GM10266 (cell line): Measurements from ENCODE around the gene DPP10.

ENCODE experiments used
- DNase-seq: peaks from one replicate; pipeline ENCODE4 v3.0.0; 2012; ENCODE audit errors: extremely low spot score
- TF ChIP-seq, protein P1 (sequence below): IDR thresholded peaks from 2 replicates; pipeline ENCODE4 v1.5.1; 2012; ENCODE audit warnings: mild to moderate bottlenecking, low read depth; ENCODE audit not compliant: control insufficient read depth, insufficient read depth; ENCODE audit errors: missing control alignments

The DPP10 gene

DNA sequence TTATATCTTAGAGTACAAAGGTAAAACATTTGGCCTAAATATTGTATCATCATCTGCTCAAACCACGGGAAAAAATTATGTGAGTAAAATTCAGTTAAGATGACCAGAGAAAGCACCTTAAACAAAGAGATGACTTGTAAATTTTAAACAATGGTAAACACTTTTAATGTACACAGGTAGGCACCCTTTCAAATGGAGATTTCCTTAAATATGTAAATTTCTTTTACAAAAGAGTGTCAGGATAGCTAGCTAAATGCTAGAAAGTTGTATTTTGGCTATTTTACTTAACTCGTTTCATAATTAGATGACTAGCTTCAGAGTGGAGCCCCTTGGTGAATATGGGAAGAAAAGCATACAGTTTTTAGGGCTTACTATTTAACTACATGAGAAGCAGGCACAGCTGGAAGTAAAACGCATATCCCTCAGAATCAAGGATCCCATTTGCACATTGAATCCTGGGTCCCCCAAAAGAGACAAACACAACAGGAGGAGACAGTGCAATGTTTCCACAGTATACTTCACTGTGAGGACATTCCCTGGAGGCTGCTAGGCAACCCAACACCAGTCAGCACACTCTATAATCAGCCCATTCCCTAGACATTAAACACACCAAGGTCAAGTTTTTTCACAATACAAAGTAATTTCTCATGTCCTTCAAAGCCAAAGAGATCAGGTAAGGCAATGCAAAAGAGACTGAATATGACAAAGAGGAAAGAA lies 1154.4 kb downstream of the DPP10 start:
- TF ChIP-seq, protein P1, sequence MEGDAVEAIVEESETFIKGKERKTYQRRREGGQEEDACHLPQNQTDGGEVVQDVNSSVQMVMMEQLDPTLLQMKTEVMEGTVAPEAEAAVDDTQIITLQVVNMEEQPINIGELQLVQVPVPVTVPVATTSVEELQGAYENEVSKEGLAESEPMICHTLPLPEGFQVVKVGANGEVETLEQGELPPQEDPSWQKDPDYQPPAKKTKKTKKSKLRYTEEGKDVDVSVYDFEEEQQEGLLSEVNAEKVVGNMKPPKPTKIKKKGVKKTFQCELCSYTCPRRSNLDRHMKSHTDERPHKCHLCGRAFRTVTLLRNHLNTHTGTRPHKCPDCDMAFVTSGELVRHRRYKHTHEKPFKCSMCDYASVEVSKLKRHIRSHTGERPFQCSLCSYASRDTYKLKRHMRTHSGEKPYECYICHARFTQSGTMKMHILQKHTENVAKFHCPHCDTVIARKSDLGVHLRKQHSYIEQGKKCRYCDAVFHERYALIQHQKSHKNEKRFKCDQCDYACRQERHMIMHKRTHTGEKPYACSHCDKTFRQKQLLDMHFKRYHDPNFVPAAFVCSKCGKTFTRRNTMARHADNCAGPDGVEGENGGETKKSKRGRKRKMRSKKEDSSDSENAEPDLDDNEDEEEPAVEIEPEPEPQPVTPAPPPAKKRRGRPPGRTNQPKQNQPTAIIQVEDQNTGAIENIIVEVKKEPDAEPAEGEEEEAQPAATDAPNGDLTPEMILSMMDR: no peak

DNA sequence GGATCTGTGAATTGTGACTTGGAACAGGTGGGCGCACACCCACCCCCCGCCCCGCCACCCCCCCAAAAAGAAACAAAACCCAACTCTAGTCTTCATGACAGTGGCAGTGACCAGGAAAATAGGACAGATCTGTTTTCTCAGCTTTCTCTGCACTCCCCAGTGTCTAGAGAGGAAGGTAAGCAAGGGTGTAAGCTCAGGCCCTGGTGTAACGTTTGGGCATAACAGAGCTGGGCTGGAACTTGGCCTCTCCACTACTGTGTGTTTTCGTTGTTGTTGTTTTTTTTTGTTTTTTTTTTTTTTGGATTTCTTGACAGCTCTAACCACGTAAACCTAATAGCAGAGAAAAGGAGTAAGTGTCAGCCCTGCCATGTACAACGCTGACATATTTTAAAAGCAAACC lies 1160.8 kb downstream of the DPP10 start:
- DNase-seq: no peak
- TF ChIP-seq, protein P1: no peak

More for the DNA sequence above, 1154.4 kb downstream of the DPP10 start:
- DNase-seq: no peak

DNA sequence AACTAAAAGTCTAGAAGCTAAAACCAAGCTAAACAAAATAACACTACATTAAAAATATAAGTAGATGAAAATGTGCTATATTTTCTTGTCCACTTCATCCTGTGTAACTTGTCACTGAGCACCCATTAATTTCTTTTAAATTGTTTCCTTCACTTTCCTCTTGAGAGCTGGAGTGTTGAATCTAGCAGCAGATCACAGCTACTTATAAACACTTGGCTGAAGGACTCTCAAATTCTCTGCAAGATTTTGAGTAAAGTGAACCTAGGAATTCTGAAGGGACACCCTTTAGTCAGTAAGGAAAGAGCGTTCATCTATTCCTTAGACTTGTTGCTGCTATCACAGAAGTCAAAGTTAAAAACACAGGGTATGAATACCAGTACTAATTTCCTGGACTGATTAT lies 1163.9 kb downstream of the DPP10 start:
- TF ChIP-seq, protein P1: no peak

DNA sequence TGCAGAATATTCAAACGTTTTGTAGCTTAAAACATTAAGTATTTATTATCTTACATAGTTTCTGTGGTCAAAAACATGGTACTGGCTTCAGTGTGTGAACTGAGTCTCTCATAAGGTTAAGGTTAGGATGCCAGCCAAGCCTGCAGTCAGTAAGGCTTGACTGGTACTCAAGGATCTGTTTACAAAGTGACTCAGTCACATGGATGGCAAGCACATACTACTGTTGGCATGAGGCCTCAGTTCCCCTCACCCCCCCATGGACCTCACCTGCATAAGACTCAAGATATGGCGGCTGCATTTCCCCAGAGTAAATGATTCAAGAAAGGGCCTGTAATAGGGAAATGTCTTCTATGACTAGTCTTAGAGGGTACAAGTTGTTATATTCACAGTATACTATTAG lies 1167.5 kb downstream of the DPP10 start:
- DNase-seq: no peak
- TF ChIP-seq, protein P1: no peak

More for the DNA sequence above, 1163.9 kb downstream of the DPP10 start:
- DNase-seq: no peak

GRCh38 chr2:115610888-115611287 lies 1168.4 kb downstream of the DPP10 start:
- DNase-seq: no peak
- TF ChIP-seq, protein P1: no peak

DNA sequence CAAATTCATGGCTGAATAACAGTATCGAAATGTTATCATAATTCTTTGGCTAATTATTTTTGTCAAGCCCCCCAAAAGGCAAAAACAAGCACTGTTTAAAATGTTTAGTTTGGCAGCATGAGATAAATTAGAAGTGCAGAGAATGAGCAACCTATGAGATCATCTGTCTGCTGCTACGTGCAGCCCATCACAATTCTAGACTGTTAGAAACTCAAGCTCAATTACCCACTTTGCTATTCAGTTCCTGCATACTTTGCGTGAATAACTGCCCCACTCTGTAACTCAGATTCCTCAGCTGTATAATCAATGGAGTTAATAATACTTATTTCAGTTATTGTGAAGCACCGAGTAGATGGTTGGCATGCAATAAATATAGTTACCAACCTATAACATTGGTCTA lies 1181.9 kb downstream of the DPP10 start:
- TF ChIP-seq, protein P1: no peak
- no peak for DNase-seq

DNA sequence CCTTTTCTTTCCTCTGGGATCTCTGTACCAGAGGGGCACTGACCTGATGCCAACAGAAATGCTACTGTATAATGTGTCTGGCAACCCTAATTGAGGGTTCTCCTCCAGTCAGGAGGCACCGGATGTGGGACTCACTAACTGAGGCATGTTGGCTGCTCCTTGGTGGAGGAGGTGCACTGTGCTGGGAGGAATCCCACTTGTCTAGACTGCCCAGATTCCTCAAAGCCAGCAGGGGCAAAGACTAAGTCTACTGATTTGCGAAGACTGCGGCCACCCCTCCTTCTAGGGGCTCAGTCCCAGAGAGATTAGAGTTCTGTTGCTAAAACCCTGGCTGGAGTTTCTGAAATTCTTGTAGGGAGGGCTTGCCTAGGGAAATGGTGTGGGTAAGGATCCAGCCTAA lies 1192.1 kb downstream of the DPP10 start:
- TF ChIP-seq, protein P1: no peak
- no peak for DNase-seq
